T-helper 17 cell (primary cell): ENCODE results near the gene NAV2. TPM values are rescaled to one million over a fixed set of nuclear protein-coding genes. Genes with fewer than 3 reads are reported as not detected.

Experiments used
- ATAC-seq: fragments of 150-1000 bp; cut with Tn5 transposase; 2 replicates; pipeline ENCODE4 v1.10.0; 2021; ENCODE audit warnings: mild to moderate bottlenecking, moderate library complexity
- DNase-seq, 3 donors: peaks; one replicate each; pipeline versions ENCODE4 v3.0.0 to v3.0.0-alpha.2; 2020 to 2021
- H3K9me3 ChIP-seq: one replicate; pipeline ENCODE4 v1.7.0; 2013; ENCODE audit warnings: low read length, mild to moderate bottlenecking; ENCODE audit not compliant: control insufficient read depth, poor library complexity, severe bottlenecking
- H3K27ac Mint-ChIP-seq: one replicate; pipeline ENCODE4 v1.8.0; 2022; ENCODE audit warnings: mild to moderate bottlenecking, moderate library complexity, mixed read lengths
- H3K27me3 Mint-ChIP-seq: one replicate; pipeline ENCODE4 v1.8.0; 2022; ENCODE audit warnings: mixed read lengths
- H3K36me3 Mint-ChIP-seq: one replicate; pipeline ENCODE4 v1.8.0; 2022; ENCODE audit warnings: low read depth, mixed read lengths
- H3K4me1 Mint-ChIP-seq: one replicate; pipeline ENCODE4 v1.8.0; 2022; ENCODE audit warnings: mild to moderate bottlenecking, mixed read lengths
- H3K4me3 Mint-ChIP-seq: one replicate; pipeline ENCODE4 v1.8.0; 2022; ENCODE audit warnings: mild to moderate bottlenecking, moderate library complexity, mixed read lengths
- total RNA-seq, 4 donors: library from RNA in 2 of 4; stranded (reverse) in 2 of 4; gene quantifications; one replicate each; pipeline ENCODE4 v1.2.3 and lab custom pipeline; 2022 to 2026

The NAV2 gene
- total RNA-seq, 2 donors from 2014 or later = 0.96 to 1.3 TPM

- no peak for DNase-seq
- H3K4me3 Mint-ChIP-seq = no peak overlapping the region
- H3K36me3 Mint-ChIP-seq = no peaks in the 10 kb centered on the region
- no peaks in the 10 kb centered on the region for H3K9me3 ChIP-seq
- H3K4me1 Mint-ChIP-seq = peaks cover 6% of the 10 kb centered on the region
- no peak overlapping the region for H3K27ac Mint-ChIP-seq
- H3K27me3 Mint-ChIP-seq = peaks cover 60% of the 10 kb centered on the region
- no peak for ATAC-seq
Observed at GRCh38 chr11:19676475-19677380, 35.9 kb upstream of the NAV2 start.

DNA sequence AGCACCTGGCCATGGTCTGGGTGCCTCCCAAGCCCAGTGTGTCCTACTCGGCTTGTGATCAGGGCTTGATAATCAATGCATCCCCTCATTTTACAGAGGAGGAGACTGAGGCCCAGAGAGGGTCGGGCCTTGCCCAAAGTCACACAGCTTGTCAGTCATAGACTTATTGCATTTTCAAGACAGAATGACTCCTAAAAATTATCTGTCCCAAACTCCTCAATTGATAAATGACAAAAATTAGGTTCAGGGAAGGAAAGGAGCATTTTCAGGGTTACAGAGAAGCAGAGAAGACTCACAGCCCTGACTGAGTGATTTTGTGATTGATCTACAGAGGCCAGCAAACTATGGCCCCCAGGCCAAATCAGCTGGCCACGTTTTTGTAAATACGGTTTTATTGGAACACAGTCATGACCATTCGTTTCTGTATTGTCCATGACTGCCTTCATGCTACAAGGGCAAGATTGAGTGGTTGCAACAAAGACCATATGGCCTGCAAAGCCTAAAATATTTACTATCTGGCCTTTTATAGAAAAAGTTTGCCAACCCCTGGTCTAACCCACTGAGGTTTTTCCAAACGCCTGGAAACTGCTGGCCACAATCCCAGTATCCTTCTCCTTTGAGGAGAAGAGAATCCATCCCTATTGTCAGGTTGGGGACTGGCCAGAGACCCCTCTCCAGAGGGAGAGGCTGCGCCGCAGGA lies 35.1 kb upstream of the NAV2 start:
- Mint-ChIP-seq H3K4me1 (peaks cover 6% of the 10 kb centered on the region), H3K27ac (no peak overlapping the region), H3K36me3 (no peaks in the 10 kb centered on the region), H3K27me3 (peaks cover 60% of the 10 kb centered on the region), H3K4me3 (no peak overlapping the region)
- ATAC-seq = no peak
- no peak for DNase-seq
- H3K9me3 ChIP-seq = no peaks in the 10 kb centered on the region

DNA sequence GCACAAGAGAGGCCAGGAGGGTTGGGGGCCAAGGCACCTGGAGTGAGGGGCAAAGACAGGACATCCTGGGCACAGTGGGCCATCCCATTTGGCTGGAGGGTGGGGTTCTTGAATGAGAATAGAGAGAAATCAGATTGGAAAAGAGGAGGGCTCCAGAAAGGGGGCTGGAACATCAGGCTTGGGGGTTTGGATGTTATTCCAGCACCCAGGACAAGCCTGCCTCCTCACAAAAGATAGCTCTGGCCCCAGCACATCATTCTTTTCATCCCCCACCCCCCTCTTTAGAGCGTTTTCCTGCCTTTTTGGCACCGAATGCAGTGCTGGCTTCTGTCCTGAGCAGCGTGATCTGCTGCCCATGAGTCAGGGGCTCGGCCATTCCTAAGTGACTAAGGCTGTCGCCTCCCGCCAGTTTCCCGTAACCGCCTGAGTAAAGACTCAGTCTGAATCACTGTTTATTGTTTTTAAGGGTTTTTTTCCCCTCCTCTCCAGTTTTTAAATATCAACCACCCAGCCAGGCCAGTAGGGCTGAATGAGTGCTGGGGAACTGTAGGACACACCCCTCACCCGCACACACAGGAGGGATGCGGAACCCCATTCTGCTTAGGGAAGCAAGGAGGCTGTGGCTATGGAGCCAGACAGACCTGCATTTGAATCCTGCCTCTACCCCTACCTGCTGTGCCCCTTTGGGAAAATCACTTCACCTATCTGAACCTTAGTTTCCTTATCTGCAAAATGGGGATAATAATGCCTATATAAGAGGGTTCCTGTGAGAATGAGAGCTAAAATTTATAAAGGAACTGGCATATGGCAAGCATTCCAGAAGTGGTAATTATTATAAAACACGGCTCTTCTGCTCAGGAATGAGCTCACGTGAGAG lies 32.4 kb upstream of the NAV2 start:
- Mint-ChIP-seq H3K4me1 (peaks cover 1% of the 10 kb centered on the region), H3K27me3 (peaks cover 67% of the 10 kb centered on the region), H3K4me3 (no peak overlapping the region), H3K27ac (no peak overlapping the region), H3K36me3 (no peaks in the 10 kb centered on the region)
- H3K9me3 ChIP-seq = no peaks in the 10 kb centered on the region
- ATAC-seq (no peak), DNase-seq (no peak)

DNA sequence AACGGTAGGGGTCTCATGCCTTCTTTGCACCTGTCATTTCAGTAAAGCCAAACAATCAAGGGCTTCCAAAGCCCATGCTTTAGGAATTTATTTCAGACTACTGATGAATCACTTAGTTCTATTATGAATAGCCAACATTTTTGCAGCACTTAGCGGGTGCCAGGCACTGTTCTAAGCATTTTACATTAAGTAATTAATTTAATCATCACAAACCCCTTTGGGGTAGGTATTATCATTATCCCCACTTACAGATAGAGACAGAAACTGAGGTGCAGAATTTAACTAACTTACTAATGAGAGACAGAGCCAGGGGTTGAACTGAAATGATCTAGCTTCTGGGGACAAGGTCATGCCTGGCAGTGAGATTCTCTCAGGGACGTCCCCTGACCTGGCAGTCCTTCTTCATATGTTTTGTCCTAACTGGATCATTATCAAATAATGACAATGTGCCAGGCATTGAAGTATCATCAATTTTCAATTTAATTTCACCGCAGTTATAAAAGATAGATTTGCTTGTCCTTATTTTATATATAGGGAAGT lies 31.7 kb upstream of the NAV2 start:
- no peak for DNase-seq
- peaks cover 64% of the 10 kb centered on the region for H3K27me3 Mint-ChIP-seq
- no peak overlapping the region for H3K27ac Mint-ChIP-seq
- H3K4me1 Mint-ChIP-seq = no peaks in the 10 kb centered on the region
- H3K36me3 Mint-ChIP-seq = no peaks in the 10 kb centered on the region
- no peak for ATAC-seq
- H3K4me3 Mint-ChIP-seq = no peak overlapping the region
- no peaks in the 10 kb centered on the region for H3K9me3 ChIP-seq

DNA sequence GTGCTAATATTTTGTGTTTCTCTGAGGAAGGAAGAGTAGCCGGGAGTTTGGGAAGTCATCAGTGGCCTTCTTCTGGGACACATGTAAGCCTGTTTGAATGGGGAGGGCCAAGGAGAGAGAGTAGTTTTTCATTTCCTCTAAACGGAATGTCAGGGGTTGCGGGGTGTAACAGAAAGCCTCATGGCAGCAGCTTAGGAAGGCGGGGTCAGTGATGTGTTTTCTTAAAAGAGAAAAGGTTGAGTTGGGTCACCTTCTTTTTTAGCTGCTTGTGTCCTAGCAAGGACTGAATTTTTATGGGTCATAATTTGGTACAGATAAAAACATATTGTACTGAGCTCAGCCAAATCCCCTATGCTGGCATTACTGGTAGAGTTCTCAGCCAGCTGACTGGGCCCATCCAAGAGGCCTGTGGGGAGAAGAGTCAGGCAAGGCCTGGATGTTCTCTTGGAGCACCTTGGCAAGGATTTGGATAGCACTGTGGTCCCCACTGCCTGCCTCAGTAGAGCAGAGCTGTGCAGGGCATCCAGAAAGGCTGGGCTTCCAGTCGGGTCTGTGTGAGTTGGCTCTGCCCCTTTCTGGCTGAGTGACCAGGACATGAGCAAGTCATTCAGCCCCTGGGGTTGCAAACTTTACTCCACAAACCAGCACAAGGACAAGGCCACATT lies 29.4 kb upstream of the NAV2 start:
- no peaks in the 10 kb centered on the region for H3K9me3 ChIP-seq
- no peak overlapping the region for H3K27ac Mint-ChIP-seq
- DNase-seq (no peak), ATAC-seq (no peak)
- H3K36me3 Mint-ChIP-seq = no peaks in the 10 kb centered on the region
- peaks cover 57% of the 10 kb centered on the region for H3K27me3 Mint-ChIP-seq
- H3K4me1 Mint-ChIP-seq = no peaks in the 10 kb centered on the region
- H3K4me3 Mint-ChIP-seq = no peak overlapping the region

- ATAC-seq = no peak
- H3K27me3 Mint-ChIP-seq = peaks cover 53% of the 10 kb centered on the region
- DNase-seq = no peak
- no peaks in the 10 kb centered on the region for H3K9me3 ChIP-seq
- no peaks in the 10 kb centered on the region for H3K4me1 Mint-ChIP-seq
- H3K27ac Mint-ChIP-seq = no peak overlapping the region
- H3K36me3 Mint-ChIP-seq = no peaks in the 10 kb centered on the region
- H3K4me3 Mint-ChIP-seq = no peak overlapping the region
Observed at GRCh38 chr11:19683862-19684491, 28.7 kb upstream of the NAV2 start.

GRCh38 chr11:19686234-19686633 lies 26.4 kb upstream of the NAV2 start:
- no peaks in the 10 kb centered on the region for H3K36me3 Mint-ChIP-seq
- no peaks in the 10 kb centered on the region for H3K4me1 Mint-ChIP-seq
- peaks cover 39% of the 10 kb centered on the region for H3K27me3 Mint-ChIP-seq
- no peaks in the 10 kb centered on the region for H3K9me3 ChIP-seq
- H3K4me3 Mint-ChIP-seq = no peak overlapping the region
- DNase-seq (no peak), ATAC-seq (no peak)
- no peak overlapping the region for H3K27ac Mint-ChIP-seq

GRCh38 chr11:19687392-19687791 lies 25.2 kb upstream of the NAV2 start:
- Mint-ChIP-seq H3K36me3 (no peaks in the 10 kb centered on the region), H3K4me3 (no peak overlapping the region), H3K27me3 (peaks cover 37% of the 10 kb centered on the region), H3K4me1 (no peaks in the 10 kb centered on the region), H3K27ac (no peak overlapping the region)
- no peak for ATAC-seq
- no peak for DNase-seq
- no peaks in the 10 kb centered on the region for H3K9me3 ChIP-seq

DNA sequence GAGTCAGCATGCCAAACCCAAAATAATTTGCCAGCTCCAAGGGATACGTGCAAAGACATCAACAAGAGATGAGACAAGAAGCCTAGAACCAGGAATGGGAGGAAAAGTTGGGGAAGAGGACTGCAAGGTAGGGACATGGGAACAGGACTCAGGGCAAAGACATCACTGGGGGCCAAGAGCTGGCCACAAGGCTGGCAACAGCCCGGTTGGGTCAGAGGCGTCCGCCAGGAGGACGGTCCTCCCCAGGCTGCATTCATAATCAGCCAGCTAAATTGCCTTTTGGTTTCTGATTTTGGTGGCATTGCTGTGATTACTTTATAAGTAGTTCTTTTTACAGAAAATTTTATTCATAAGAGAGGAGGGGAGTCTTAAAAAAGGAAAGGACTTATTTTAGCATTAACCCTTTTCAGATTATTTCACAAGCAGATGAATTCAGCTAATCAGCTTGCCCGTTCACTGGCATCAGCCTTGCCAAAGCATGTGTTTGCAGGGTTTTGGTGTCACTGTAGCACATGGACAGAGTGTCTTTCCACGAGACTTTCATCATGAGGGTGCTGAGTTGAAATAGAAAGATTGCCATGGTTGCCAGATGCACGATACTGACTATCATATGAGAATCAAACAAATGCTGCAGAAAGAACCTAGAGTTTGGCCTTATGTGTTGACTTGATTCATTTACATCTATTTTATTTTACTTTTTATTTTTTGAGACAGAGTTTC lies 23.2 kb upstream of the NAV2 start:
- ATAC-seq (no peak), DNase-seq (no peak)
- H3K9me3 ChIP-seq = no peaks in the 10 kb centered on the region
- Mint-ChIP-seq H3K4me1 (no peaks in the 10 kb centered on the region), H3K4me3 (no peak overlapping the region), H3K27ac (no peak overlapping the region), H3K36me3 (no peaks in the 10 kb centered on the region), H3K27me3 (peaks cover 40% of the 10 kb centered on the region)

DNA sequence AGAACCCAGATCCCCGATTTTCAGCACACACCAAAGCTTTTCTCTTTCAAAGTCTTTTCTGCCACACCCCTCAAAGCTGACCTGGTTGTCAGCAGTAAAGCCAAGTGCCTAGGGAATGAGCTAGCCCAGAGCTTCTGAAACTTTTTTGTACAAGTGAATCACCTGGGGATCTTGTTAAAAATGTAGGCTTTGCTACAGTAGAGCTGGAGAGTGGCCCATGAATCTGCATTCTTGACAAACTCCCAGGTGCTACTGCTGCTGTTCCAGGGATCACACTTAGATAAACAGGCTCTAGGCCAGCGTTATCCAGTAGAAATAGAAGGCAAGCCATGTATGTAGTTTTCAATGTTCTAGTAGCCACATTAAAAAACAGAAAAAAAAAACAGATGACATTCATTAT lies 21.8 kb upstream of the NAV2 start:
- no peak for ATAC-seq
- H3K27ac Mint-ChIP-seq = no peak overlapping the region
- DNase-seq = no peak
- H3K4me1 Mint-ChIP-seq = no peaks in the 10 kb centered on the region
- peaks cover 37% of the 10 kb centered on the region for H3K27me3 Mint-ChIP-seq
- no peaks in the 10 kb centered on the region for H3K9me3 ChIP-seq
- no peak overlapping the region for H3K4me3 Mint-ChIP-seq
- H3K36me3 Mint-ChIP-seq = no peaks in the 10 kb centered on the region

DNA sequence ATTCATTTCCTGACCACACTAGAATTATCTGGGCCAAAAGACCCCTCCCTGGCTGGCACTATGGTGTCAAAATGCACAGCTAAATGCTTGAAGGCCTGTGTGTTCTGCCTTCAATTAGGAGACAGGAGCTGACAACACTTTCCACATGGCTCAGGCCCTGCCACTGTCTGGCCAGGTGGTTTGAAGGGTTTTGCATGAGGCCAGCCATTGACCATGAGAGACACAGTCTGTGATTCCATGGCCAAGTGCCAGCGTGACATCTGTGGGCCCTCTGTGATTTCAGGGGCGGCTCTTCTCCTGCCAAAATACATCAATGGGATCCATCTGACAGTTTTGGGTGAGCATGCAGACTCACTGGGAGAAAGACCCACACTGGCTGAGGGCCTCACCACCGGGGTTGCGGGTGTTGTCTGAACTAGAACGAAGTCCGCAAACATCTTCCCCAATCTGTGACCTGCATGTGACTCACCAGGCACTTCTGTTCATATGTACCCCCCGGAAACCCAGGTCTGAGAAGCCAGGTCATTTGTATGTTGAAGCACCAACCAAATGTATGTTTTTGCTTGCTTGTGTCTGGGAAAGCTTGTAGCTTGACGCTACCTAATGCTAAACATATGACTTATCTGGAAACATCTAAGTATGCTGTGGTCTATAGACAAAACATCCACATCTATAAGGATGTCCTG lies 20.7 kb upstream of the NAV2 start:
- Mint-ChIP-seq H3K27ac (no peak overlapping the region), H3K4me3 (no peak overlapping the region), H3K4me1 (no peaks in the 10 kb centered on the region), H3K27me3 (peaks cover 41% of the 10 kb centered on the region), H3K36me3 (no peaks in the 10 kb centered on the region)
- ATAC-seq (no peak), DNase-seq (no peak)
- H3K9me3 ChIP-seq = no peaks in the 10 kb centered on the region
